ENCODE results near the gene CLIP4. TPM values are rescaled to one million over a fixed set of nuclear protein-coding genes. Genes with fewer than 3 reads are reported as not detected.

Gene CLIP4
- polyA plus RNA-seq, 1 experiment: 71.4 TPM

- H3K9me3 ChIP-seq (ENCODE audit: control insufficient read depth, insufficient read depth, low read length): no peaks in the 10 kb centered on the region
- no peak for TF ChIP-seq CTCF (IDR thresholded peaks at IDR 0.05; ENCODE audit: low read depth, low read length)
- ChIA-PET POLR2A (interaction anchor here (0.7 kb wide), 1 partner anchor 42 kb away, joined by 5 read pairs; no protein-coding TSS in a partner anchor), CTCF (interaction anchor here (0.6 to 0.7 kb wide), 2 partner anchors 531 to 852 kb away, joined by 6 to 10 read pairs; no protein-coding TSS in a partner anchor)
- no peak for DNase-seq (ENCODE audit: low read depth, low spot score)
- no peak overlapping the region for H3K27ac ChIP-seq (ENCODE audit: low read depth, low read length)
- no peak overlapping the region for H3K4me3 ChIP-seq (ENCODE audit: low read depth, low read length)
- peaks cover 35% of the 10 kb centered on the region for H3K27me3 ChIP-seq (ENCODE audit: control insufficient read depth, insufficient read depth, low read length)
Measured at GRCh38 chr2:29235411-29235810, 120.2 kb downstream of the CLIP4 start.

DNA sequence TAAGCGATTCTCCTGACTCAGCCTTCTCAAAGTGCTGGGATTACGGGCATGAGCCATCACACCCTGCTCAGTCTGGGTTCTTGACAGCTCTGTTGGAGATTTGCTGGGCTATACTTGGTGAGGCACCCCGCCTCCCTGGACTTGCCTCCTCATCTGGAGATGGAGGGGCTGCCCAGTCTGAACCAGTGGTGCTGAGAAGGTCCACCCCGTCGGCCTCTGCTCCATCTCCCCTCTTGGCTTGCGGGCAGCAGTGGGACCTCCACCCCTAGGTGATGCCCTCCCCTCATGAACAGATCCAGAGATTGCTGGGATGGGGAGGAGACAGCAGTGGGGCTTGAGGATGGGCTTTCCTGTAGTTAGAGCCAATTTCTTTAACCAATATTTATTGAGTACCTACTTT lies 120.9 kb downstream of the CLIP4 start:
- no peak overlapping the region for H3K4me3 ChIP-seq (ENCODE audit: low read depth, low read length)
- ChIA-PET CTCF (no interaction called here), POLR2A (no interaction called here)
- peaks cover 37% of the 10 kb centered on the region for H3K27me3 ChIP-seq (ENCODE audit: control insufficient read depth, insufficient read depth, low read length)
- no peak for TF ChIP-seq CTCF (IDR thresholded peaks at IDR 0.05; ENCODE audit: low read depth, low read length)
- H3K27ac ChIP-seq (ENCODE audit: low read depth, low read length): no peak overlapping the region
- H3K9me3 ChIP-seq (ENCODE audit: control insufficient read depth, insufficient read depth, low read length): no peaks in the 10 kb centered on the region
- no peak for DNase-seq (ENCODE audit: low read depth, low spot score)

- CTCF ChIA-PET: interaction anchor here (0.8 to 1.6 kb wide), 8 partner anchors 13 to 789 kb away, joined by 3 to 7 read pairs (median 3); no protein-coding TSS in a partner anchor
- peaks cover 27% of the 10 kb centered on the region for H3K27me3 ChIP-seq (ENCODE audit: control insufficient read depth, insufficient read depth, low read length)
- peak; percentile 74 for TF ChIP-seq CTCF (IDR thresholded peaks at IDR 0.05; ENCODE audit: low read depth, low read length)
Measured at GRCh38 chr2:29238497-29238896, 123.3 kb downstream of the CLIP4 start.

More at GRCh38 chr2:29238497-29238896, 123.3 kb downstream of the CLIP4 start:
- no peak for DNase-seq (ENCODE audit: low read depth, low spot score)
- no peaks in the 10 kb centered on the region for H3K9me3 ChIP-seq (ENCODE audit: control insufficient read depth, insufficient read depth, low read length)
- H3K4me3 ChIP-seq (ENCODE audit: low read depth, low read length): no peak overlapping the region
- no peak overlapping the region for H3K27ac ChIP-seq (ENCODE audit: low read depth, low read length)
- POLR2A ChIA-PET: no interaction called here

Other genes with a start within 250 kb of the CLIP4 start
- gene TRMT61B, start 245.1 kb upstream of the CLIP4 start, polyA plus RNA-seq (2011; rRNA removed): 10.5 and 16.8 TPM in 2 replicates
- 67.2 and 95.5 TPM in 2 replicates for gene WDR43, start 220.7 kb upstream of the CLIP4 start, polyA plus RNA-seq (2011; rRNA removed)
- 0.30 and 0.42 TPM in 2 replicates for gene TOGARAM2, start 134.1 kb upstream of the CLIP4 start, polyA plus RNA-seq (2011; rRNA removed)
- gene PCARE, start 40.9 kb upstream of the CLIP4 start, polyA plus RNA-seq (2011; rRNA removed): not detected in 2 replicates